Panc1 (cell line): Measurements from ENCODE around the gene DPM3. TPM values are rescaled to one million over a fixed set of nuclear protein-coding genes. Genes with fewer than 3 reads are reported as not detected.

ENCODE experiments used
- ATAC-seq: fragments of 200-7000 bp; cut with Tn5 transposase; 2 replicates; pipeline ENCODE4 v1.9.1; 2020; ENCODE audit warnings: mild to moderate bottlenecking, moderate library complexity
- BruUV-seq: library from RNA; stranded (reverse); fragments of 400-500 nt; replicated peaks from 2 replicates; lab custom pipeline; 2021; lab: Mats Ljungman, UMichigan
- CTCF ChIA-PET: fragments of 300-600 bp; sonication (Branson Sonifier 250); formaldehyde crosslinking; loops from one replicate; lab custom pipeline; 2022; ENCODE audit warnings: antibody characterized with exemption; lab: Charles Lee
- POLR2A ChIA-PET: fragments of 300-600 bp; sonication (Branson Sonifier 250); formaldehyde crosslinking; loops from one replicate; lab custom pipeline; 2022; ENCODE audit warnings: antibody characterized with exemption; lab: Charles Lee
- DNase-seq: peaks from one replicate; pipeline ENCODE4 v3.0.0-alpha.2; 2010; ENCODE audit warnings: low read depth, low spot score
- H3K27ac ChIP-seq: 2 replicates; pipeline ENCODE4 v1.5.1; 2011; ENCODE audit warnings: mild to moderate bottlenecking, low read length, inconsistent platforms
- H3K27me3 ChIP-seq: fragments of 200-500 bp; sonication (Bioruptor generic); 2 replicates; pipeline ENCODE4 v1.6.0; 2014; ENCODE audit warnings: low read length, inconsistent platforms; ENCODE audit not compliant: control insufficient read depth, insufficient read depth
- H3K36me3 ChIP-seq: fragments of 200-500 bp; sonication (Bioruptor generic); 2 replicates; pipeline ENCODE4 v1.5.1; 2014; ENCODE audit warnings: inconsistent platforms, mild to moderate bottlenecking, low read length, moderate library complexity; ENCODE audit not compliant: control insufficient read depth, insufficient read depth
- H3K4me1 ChIP-seq: 2 replicates; pipeline ENCODE4 v1.5.1; 2011; ENCODE audit warnings: inconsistent platforms, mild to moderate bottlenecking, low read length, moderate library complexity; ENCODE audit not compliant: control insufficient read depth, insufficient read depth
- H3K4me3 ChIP-seq, 2 experiments: 2 replicates each; pipeline ENCODE4 v1.5.1; 2011 to 2012; ENCODE audit warnings: low read depth in 2 of 2, low read length in 2 of 2, mild to moderate bottlenecking in 2 of 2, inconsistent platforms in 1 of 2, moderate library complexity in 1 of 2
- H3K9me3 ChIP-seq: fragments of 200-500 bp; sonication (Bioruptor generic); 2 replicates; pipeline ENCODE4 v1.5.1; 2014; ENCODE audit warnings: low read depth, mild to moderate bottlenecking, inconsistent platforms, low read length, moderate library complexity; ENCODE audit not compliant: control insufficient read depth, insufficient read depth
- POLR2AphosphoS5 ChIP-seq: IDR thresholded peaks from 2 replicates; pipeline ENCODE4 v1.6.1; 2012; ENCODE audit warnings: mild to moderate bottlenecking, low read depth, low read length, moderate library complexity
- SIN3A ChIP-seq: IDR thresholded peaks from 2 replicates; pipeline ENCODE4 v1.6.1; 2012; ENCODE audit warnings: low read depth, mild to moderate bottlenecking, low read length, moderate library complexity, borderline replicate concordance; ENCODE audit not compliant: insufficient read depth
- TCF7L2 ChIP-seq: IDR thresholded peaks from 2 replicates; pipeline ENCODE4 v1.6.1; 2011; ENCODE audit warnings: mild to moderate bottlenecking, low read depth, low read length, inconsistent platforms
- in situ Hi-C: cut with HindIII; loops from 2 replicates; pipeline ENCODE4 v1.10.0; 2016; ENCODE audit warnings: low sequenced_read_pairs, low pct_unique_long_range_greater_than_20kb
- intact Hi-C: fragments of 100-400 bp; cut with micrococcal nuclease; formaldehyde crosslinking; loops from one replicate; pipeline ENCODE4 v1.10.0; 2022; ENCODE audit not compliant: unreplicated experiment
- total RNA-seq: library from RNA; stranded (reverse); gene quantifications from one replicate; pipeline ENCODE4 v1.2.1, GENCODE V29; 2021; ENCODE audit not compliant: unreplicated experiment
- TF ChIP-seq, protein P1 (sequence below), 2 experiments: IDR thresholded peaks; 2 replicates each; pipeline ENCODE4 v1.6.1; 2011 to 2012; ENCODE audit warnings: low read depth in 2 of 2, control low read depth in 1 of 2, low read length in 1 of 2, mild to moderate bottlenecking in 1 of 2, moderate library complexity in 1 of 2; ENCODE audit not compliant: insufficient read depth in 1 of 2
- TF ChIP-seq, protein P2 (sequence below): fragments of 450-650 bp; IDR thresholded peaks from 2 replicates; pipeline ENCODE4 v1.5.1; 2017; ENCODE audit warnings: mild to moderate bottlenecking

DPM3 gene
- total RNA-seq, 1 experiment from 2014 or later: 66.0 TPM

DNA sequence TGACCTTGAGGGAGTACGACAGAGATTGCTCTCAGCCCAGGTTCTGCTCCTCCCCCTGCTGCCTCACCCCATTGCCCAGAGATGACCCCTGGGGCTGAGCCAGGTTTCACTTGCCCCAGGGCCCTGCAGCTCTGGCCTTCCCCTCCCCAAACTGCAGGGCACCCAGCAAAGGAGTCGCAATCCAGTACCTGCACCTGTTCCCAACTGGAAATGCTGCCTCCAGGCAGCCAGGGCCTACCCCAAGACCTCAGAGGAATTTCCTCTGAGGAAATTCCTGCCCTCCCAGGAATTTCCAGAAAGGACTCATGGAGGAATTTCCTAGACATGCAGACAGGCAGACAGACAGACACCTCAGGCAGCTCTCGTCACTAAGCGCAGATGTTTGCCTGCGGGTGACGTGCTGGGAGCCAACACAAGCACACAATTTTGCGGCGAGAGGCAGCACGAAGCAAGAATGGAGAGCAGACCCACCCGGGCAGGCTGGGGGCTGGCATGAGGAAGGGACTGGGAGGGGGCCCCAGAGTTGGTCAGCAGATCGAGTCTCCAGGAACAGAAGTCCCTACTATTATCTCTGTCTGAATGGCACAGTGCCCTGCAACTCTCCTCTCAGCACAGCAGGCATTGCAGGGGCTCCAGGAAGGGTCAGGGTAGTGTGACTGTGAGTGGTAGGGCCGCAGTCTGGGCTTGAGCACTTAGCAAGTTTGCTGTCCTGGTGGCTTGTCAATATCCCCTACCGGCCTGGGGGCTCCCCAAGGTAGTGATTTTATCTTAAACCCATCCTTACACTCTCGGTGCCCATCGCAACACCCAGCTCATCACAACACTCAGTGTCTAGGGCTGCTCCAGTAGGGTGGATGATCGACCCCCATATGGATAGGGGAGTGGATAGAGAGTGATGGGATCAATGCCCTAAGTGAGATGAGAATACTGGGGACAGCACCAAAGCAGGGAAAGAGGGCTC, 15.5 kb downstream of the DPM3 start:
- ChIA-PET CTCF (interaction anchor here (0.7 to 1.7 kb wide), 3 partner anchors 9 to 33 kb away, joined by 5 to 7 read pairs (median 5); no protein-coding TSS in a partner anchor), POLR2A (interaction anchor here (0.6 kb wide), 1 partner anchor 10 kb away, joined by 3 read pairs; no protein-coding TSS in a partner anchor)
- H3K27me3 ChIP-seq: no peaks in the 10 kb centered on the region
- H3K4me3 ChIP-seq: peak overlapping the region in 1 of 2 experiments; percentile 18; a peak in 1 of 4 replicates
- TF ChIP-seq, protein P1, sequence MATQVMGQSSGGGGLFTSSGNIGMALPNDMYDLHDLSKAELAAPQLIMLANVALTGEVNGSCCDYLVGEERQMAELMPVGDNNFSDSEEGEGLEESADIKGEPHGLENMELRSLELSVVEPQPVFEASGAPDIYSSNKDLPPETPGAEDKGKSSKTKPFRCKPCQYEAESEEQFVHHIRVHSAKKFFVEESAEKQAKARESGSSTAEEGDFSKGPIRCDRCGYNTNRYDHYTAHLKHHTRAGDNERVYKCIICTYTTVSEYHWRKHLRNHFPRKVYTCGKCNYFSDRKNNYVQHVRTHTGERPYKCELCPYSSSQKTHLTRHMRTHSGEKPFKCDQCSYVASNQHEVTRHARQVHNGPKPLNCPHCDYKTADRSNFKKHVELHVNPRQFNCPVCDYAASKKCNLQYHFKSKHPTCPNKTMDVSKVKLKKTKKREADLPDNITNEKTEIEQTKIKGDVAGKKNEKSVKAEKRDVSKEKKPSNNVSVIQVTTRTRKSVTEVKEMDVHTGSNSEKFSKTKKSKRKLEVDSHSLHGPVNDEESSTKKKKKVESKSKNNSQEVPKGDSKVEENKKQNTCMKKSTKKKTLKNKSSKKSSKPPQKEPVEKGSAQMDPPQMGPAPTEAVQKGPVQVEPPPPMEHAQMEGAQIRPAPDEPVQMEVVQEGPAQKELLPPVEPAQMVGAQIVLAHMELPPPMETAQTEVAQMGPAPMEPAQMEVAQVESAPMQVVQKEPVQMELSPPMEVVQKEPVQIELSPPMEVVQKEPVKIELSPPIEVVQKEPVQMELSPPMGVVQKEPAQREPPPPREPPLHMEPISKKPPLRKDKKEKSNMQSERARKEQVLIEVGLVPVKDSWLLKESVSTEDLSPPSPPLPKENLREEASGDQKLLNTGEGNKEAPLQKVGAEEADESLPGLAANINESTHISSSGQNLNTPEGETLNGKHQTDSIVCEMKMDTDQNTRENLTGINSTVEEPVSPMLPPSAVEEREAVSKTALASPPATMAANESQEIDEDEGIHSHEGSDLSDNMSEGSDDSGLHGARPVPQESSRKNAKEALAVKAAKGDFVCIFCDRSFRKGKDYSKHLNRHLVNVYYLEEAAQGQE (IDR thresholded peaks at IDR 0.05; ENCODE audit: insufficient read depth in 1 of 2, low read depth in 2 of 2, low read length in 1 of 2): no peak
- TF ChIP-seq TCF7L2 (no peak), POLR2AphosphoS5 (no peak), SIN3A (no peak)
- TF ChIP-seq, protein P2, sequence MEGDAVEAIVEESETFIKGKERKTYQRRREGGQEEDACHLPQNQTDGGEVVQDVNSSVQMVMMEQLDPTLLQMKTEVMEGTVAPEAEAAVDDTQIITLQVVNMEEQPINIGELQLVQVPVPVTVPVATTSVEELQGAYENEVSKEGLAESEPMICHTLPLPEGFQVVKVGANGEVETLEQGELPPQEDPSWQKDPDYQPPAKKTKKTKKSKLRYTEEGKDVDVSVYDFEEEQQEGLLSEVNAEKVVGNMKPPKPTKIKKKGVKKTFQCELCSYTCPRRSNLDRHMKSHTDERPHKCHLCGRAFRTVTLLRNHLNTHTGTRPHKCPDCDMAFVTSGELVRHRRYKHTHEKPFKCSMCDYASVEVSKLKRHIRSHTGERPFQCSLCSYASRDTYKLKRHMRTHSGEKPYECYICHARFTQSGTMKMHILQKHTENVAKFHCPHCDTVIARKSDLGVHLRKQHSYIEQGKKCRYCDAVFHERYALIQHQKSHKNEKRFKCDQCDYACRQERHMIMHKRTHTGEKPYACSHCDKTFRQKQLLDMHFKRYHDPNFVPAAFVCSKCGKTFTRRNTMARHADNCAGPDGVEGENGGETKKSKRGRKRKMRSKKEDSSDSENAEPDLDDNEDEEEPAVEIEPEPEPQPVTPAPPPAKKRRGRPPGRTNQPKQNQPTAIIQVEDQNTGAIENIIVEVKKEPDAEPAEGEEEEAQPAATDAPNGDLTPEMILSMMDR: no peak
- H3K27ac ChIP-seq: peak overlapping the region; percentile 65
- peaks cover 47% of the 10 kb centered on the region for H3K4me1 ChIP-seq
- in situ Hi-C loops (no loop called here), intact Hi-C loops (loop anchor here (5.0 kb wide), 1 partner anchor 32 kb away; no protein-coding TSS in a partner anchor)
- no TSS peak for BruUV-seq
- DNase-seq (no peak), ATAC-seq (no peak)
- no peaks in the 10 kb centered on the region for H3K9me3 ChIP-seq
- peaks cover 3% of the 10 kb centered on the region; the same call in 1 of the 2 replicates for H3K36me3 ChIP-seq

DNA sequence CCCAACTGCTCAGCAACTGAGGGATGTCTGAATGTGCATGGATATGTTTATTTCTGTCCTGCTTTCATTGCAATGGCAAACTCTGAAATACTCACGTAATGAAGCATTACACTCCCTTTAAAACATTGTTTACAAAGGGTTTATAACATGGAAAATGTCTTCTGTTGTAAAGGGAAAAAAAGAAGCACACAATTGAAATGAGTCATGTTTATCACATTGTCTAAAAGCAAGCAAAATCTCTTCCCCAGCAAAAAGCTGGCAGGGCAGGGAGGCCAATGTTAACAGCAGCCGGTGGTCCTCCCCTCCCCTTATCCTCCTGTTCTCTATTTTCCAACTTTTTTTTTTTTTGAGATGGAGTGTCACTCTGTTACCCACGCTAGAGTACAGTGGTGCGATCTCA, 16.5 kb downstream of the DPM3 start:
- POLR2A ChIA-PET: interaction anchor here (0.6 kb wide), 1 partner anchor 11 kb away, joined by 3 read pairs; no protein-coding TSS in a partner anchor
- intact Hi-C loops (no loop called here), in situ Hi-C loops (no loop called here)
- no peak for ATAC-seq
- Histone ChIP-seq H3K36me3 (peaks cover 3% of the 10 kb centered on the region; the same call in 1 of the 2 replicates), H3K4me3 (no peak overlapping the region), H3K4me1 (peaks cover 37% of the 10 kb centered on the region), H3K9me3 (no peaks in the 10 kb centered on the region), H3K27me3 (no peaks in the 10 kb centered on the region), H3K27ac (no peak overlapping the region; the same call in 1 of the 2 replicates)
- BruUV-seq: no TSS peak
- no peak for DNase-seq
- TF ChIP-seq SIN3A (no peak), TCF7L2 (no peak), POLR2AphosphoS5 (no peak)
- TF ChIP-seq, protein P1 (IDR thresholded peaks at IDR 0.05; ENCODE audit: insufficient read depth in 1 of 2, low read depth in 2 of 2, low read length in 1 of 2): no peak
- TF ChIP-seq, protein P2: no peak
- CTCF ChIA-PET: interaction anchor here (0.7 to 1.7 kb wide), 3 partner anchors 8 to 32 kb away, joined by 5 to 7 read pairs (median 5); no protein-coding TSS in a partner anchor
